Panc1 (cell line): ENCODE results near the gene TAF6L. TPM values are rescaled to one million over a fixed set of nuclear protein-coding genes. Genes with fewer than 3 reads are reported as not detected.

Source experiments
- ATAC-seq: fragments of 200-7000 bp; cut with Tn5 transposase; 2 replicates; pipeline ENCODE4 v1.9.1; 2020; ENCODE audit warnings: mild to moderate bottlenecking, moderate library complexity
- BruUV-seq: library from RNA; stranded (reverse); fragments of 400-500 nt; replicated peaks from 2 replicates; lab custom pipeline; 2021; lab: Mats Ljungman, UMichigan
- CTCF ChIA-PET: fragments of 300-600 bp; sonication (Branson Sonifier 250); formaldehyde crosslinking; loops from one replicate; lab custom pipeline; 2022; ENCODE audit warnings: antibody characterized with exemption; lab: Charles Lee
- POLR2A ChIA-PET: fragments of 300-600 bp; sonication (Branson Sonifier 250); formaldehyde crosslinking; loops from one replicate; lab custom pipeline; 2022; ENCODE audit warnings: antibody characterized with exemption; lab: Charles Lee
- DNase-seq: peaks from one replicate; pipeline ENCODE4 v3.0.0-alpha.2; 2010; ENCODE audit warnings: low read depth, low spot score
- H3K27ac ChIP-seq: 2 replicates; pipeline ENCODE4 v1.5.1; 2011; ENCODE audit warnings: mild to moderate bottlenecking, low read length, inconsistent platforms
- H3K27me3 ChIP-seq: fragments of 200-500 bp; sonication (Bioruptor generic); 2 replicates; pipeline ENCODE4 v1.6.0; 2014; ENCODE audit warnings: low read length, inconsistent platforms; ENCODE audit not compliant: control insufficient read depth, insufficient read depth
- H3K36me3 ChIP-seq: fragments of 200-500 bp; sonication (Bioruptor generic); 2 replicates; pipeline ENCODE4 v1.5.1; 2014; ENCODE audit warnings: inconsistent platforms, mild to moderate bottlenecking, low read length, moderate library complexity; ENCODE audit not compliant: control insufficient read depth, insufficient read depth
- H3K4me1 ChIP-seq: 2 replicates; pipeline ENCODE4 v1.5.1; 2011; ENCODE audit warnings: inconsistent platforms, mild to moderate bottlenecking, low read length, moderate library complexity; ENCODE audit not compliant: control insufficient read depth, insufficient read depth
- H3K4me3 ChIP-seq, 2 experiments: 2 replicates each; pipeline ENCODE4 v1.5.1; 2011 to 2012; ENCODE audit warnings: low read depth in 2 of 2, low read length in 2 of 2, mild to moderate bottlenecking in 2 of 2, inconsistent platforms in 1 of 2, moderate library complexity in 1 of 2
- H3K9me3 ChIP-seq: fragments of 200-500 bp; sonication (Bioruptor generic); 2 replicates; pipeline ENCODE4 v1.5.1; 2014; ENCODE audit warnings: low read depth, mild to moderate bottlenecking, inconsistent platforms, low read length, moderate library complexity; ENCODE audit not compliant: control insufficient read depth, insufficient read depth
- CTCF ChIP-seq: fragments of 450-650 bp; IDR thresholded peaks from 2 replicates; pipeline ENCODE4 v1.5.1; 2017; ENCODE audit warnings: mild to moderate bottlenecking
- POLR2AphosphoS5 ChIP-seq: IDR thresholded peaks from 2 replicates; pipeline ENCODE4 v1.6.1; 2012; ENCODE audit warnings: mild to moderate bottlenecking, low read depth, low read length, moderate library complexity
- REST ChIP-seq, 2 experiments: IDR thresholded peaks; 2 replicates each; pipeline ENCODE4 v1.6.1; 2011 to 2012; ENCODE audit warnings: low read depth in 2 of 2, control low read depth in 1 of 2, low read length in 1 of 2, mild to moderate bottlenecking in 1 of 2, moderate library complexity in 1 of 2; ENCODE audit not compliant: insufficient read depth in 1 of 2
- SIN3A ChIP-seq: IDR thresholded peaks from 2 replicates; pipeline ENCODE4 v1.6.1; 2012; ENCODE audit warnings: low read depth, mild to moderate bottlenecking, low read length, moderate library complexity, borderline replicate concordance; ENCODE audit not compliant: insufficient read depth
- TCF7L2 ChIP-seq: IDR thresholded peaks from 2 replicates; pipeline ENCODE4 v1.6.1; 2011; ENCODE audit warnings: mild to moderate bottlenecking, low read depth, low read length, inconsistent platforms
- in situ Hi-C: cut with HindIII; loops from 2 replicates; pipeline ENCODE4 v1.10.0; 2016; ENCODE audit warnings: low sequenced_read_pairs, low pct_unique_long_range_greater_than_20kb
- intact Hi-C: fragments of 100-400 bp; cut with micrococcal nuclease; formaldehyde crosslinking; loops from one replicate; pipeline ENCODE4 v1.10.0; 2022; ENCODE audit not compliant: unreplicated experiment
- total RNA-seq: library from RNA; stranded (reverse); gene quantifications from one replicate; pipeline ENCODE4 v1.2.1, GENCODE V29; 2021; ENCODE audit not compliant: unreplicated experiment

TAF6L gene
- total RNA-seq, 1 experiment from 2014 or later: 32.6 TPM

GRCh38 chr11:62805076-62805892, 34.1 kb downstream of the TAF6L start, which contains the start of gene NXF1:
Gene NXF1, minus strand, starts transcription at chr11:62805440. Its CDS starts 84 bp downstream, at chr11:62805356.
- Histone ChIP-seq H3K9me3 (no peaks in the 10 kb centered on the region), H3K4me3 (peak within 1 kb of the TSS; percentile 94 to 98), H3K27me3 (no peaks in the 10 kb centered on the region), H3K36me3 (peaks cover 21% of the 10 kb centered on the region), H3K27ac (peak within 1 kb of the TSS; percentile 93), H3K4me1 (peaks cover 10% of the 10 kb centered on the region)
- peak; percentile 96 for ATAC-seq
- peak; percentile 64 for DNase-seq
- ChIA-PET CTCF (no interaction called here), POLR2A (interaction anchor here (0.8 to 1.1 kb wide), 2 partner anchors 10 to 36 kb away, joined by 3 to 4 read pairs; no protein-coding TSS in a partner anchor)
- intact Hi-C loops: no loop called here
- BruUV-seq: no TSS peak
- in situ Hi-C loops: no loop called here
- TF ChIP-seq CTCF (no peak), SIN3A (peak; percentile 99), TCF7L2 (peak; percentile 94), POLR2AphosphoS5 (peak; percentile 100), REST (IDR thresholded peaks at IDR 0.05; ENCODE audit: insufficient read depth in 1 of 2, low read depth in 2 of 2, low read length in 1 of 2) (peak in 1 of 2 experiments; percentile 67; a peak in 1 of 4 replicates)

DNA sequence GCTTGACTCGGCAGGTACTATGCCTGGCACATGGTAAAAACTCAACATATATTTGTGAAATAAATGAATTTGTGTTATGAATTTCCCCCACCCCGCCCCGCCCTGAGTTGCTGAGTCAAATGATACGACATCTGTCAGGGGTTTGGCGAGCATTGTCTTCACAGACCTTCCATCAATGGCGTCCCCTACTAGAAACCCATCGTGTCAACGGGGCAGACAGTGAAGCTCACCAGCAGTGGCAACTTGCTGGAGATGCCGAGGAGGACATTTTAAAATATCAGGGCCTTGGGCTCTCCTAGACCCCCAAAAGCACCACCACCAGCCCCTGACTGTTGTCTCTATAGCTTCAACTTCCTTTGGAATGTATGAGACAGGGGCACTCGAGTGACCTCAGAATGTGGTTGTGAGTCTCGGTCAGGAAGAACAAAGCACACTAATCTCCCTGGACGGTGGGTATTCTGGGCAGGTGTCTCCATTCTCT, 34.8 kb downstream of the TAF6L start:
- peak overlapping the region; percentile 93 for H3K27ac ChIP-seq
- DNase-seq: no peak
- H3K4me3 ChIP-seq: peak overlapping the region; percentile 94 to 98
- H3K4me1 ChIP-seq: peaks cover 10% of the 10 kb centered on the region
- BruUV-seq: no TSS peak
- peak; percentile 2; the same call in 1 of the 2 replicates for ATAC-seq
- peaks cover 18% of the 10 kb centered on the region for H3K36me3 ChIP-seq
- CTCF ChIA-PET: no interaction called here
- in situ Hi-C loops (no loop called here), intact Hi-C loops (no loop called here)
- no peaks in the 10 kb centered on the region for H3K9me3 ChIP-seq
- H3K27me3 ChIP-seq: no peaks in the 10 kb centered on the region
- no peak for TF ChIP-seq REST (IDR thresholded peaks at IDR 0.05; ENCODE audit: insufficient read depth in 1 of 2, low read depth in 2 of 2, low read length in 1 of 2)
- no peak for TF ChIP-seq TCF7L2
- TF ChIP-seq POLR2AphosphoS5: no peak
- TF ChIP-seq SIN3A: no peak
- TF ChIP-seq CTCF: no peak
- POLR2A ChIA-PET: interaction anchor here (0.8 to 1.1 kb wide), 2 partner anchors 10 to 35 kb away, joined by 3 to 4 read pairs; no protein-coding TSS in a partner anchor
